Activated CD4-positive, alpha-beta T cell treated with anti-CD3 and anti-CD28 coated beads for 4 hours (primary cell): ENCODE data around the gene SLC11A1.

Experiments used
- DNase-seq, 2 donors: peaks; one replicate each; pipeline ENCODE4 v3.0.0-alpha.2; 2020

The SLC11A1 gene

GRCh38 chr2:218381916-218382366 lies at the start of gene SLC11A1:
TSS of gene SLC11A1 (plus strand) at chr2:218382273. CDS start at chr2:218382369, 96 bp downstream.
- DNase-seq = no peak

GRCh38 chr2:218332288-218332687 lies 49.8 kb upstream of the SLC11A1 start:
- no peak for DNase-seq

GRCh38 chr2:218332920-218333645 lies 49.0 kb upstream of the SLC11A1 start:
- no peak for DNase-seq

GRCh38 chr2:218334531-218334930 lies 47.5 kb upstream of the SLC11A1 start:
- no peak for DNase-seq

GRCh38 chr2:218340656-218341055 lies 41.4 kb upstream of the SLC11A1 start:
- DNase-seq = no peak

- DNase-seq = no peak
Observed at GRCh38 chr2:218341381-218341780, 40.7 kb upstream of the SLC11A1 start.

- DNase-seq = no peak
Observed at GRCh38 chr2:218342837-218343236, 39.2 kb upstream of the SLC11A1 start.

GRCh38 chr2:218343591-218343990 lies 38.5 kb upstream of the SLC11A1 start:
- no peak for DNase-seq

GRCh38 chr2:218344090-218344754 lies 37.9 kb upstream of the SLC11A1 start:
- no peak for DNase-seq

GRCh38 chr2:218344755-218345417 lies 37.2 kb upstream of the SLC11A1 start:
- no peak for DNase-seq

GRCh38 chr2:218345491-218346236 lies 36.4 kb upstream of the SLC11A1 start:
- DNase-seq = no peak

- DNase-seq = no peak
Observed at GRCh38 chr2:218347172-218347571, 34.9 kb upstream of the SLC11A1 start.

- DNase-seq = no peak
Observed at GRCh38 chr2:218354045-218354444, 28.0 kb upstream of the SLC11A1 start.

GRCh38 chr2:218354850-218355443 lies 27.1 kb upstream of the SLC11A1 start:
- no peak for DNase-seq

GRCh38 chr2:218357236-218358177 lies 24.6 kb upstream of the SLC11A1 start:
- DNase-seq = no peak

GRCh38 chr2:218360453-218360852 lies 21.6 kb upstream of the SLC11A1 start:
- DNase-seq = no peak

GRCh38 chr2:218362606-218363005 lies 19.5 kb upstream of the SLC11A1 start:
- DNase-seq = no peak

- DNase-seq = no peak
Observed at GRCh38 chr2:218363736-218364135, 18.3 kb upstream of the SLC11A1 start.

GRCh38 chr2:218364196-218364595 lies 17.9 kb upstream of the SLC11A1 start:
- DNase-seq = no peak

- DNase-seq = no peak
Observed at GRCh38 chr2:218366621-218367414, 15.3 kb upstream of the SLC11A1 start.
